Spleen (tissue), 7 donors: ENCODE measurements around the gene SNAPC2.

Experiments
- POLR2A ChIP-seq, 3 donors: fragments of 450-650 bp; IDR thresholded peaks; one replicate each; pipeline ENCODE4 v1.5.1; 2017; ENCODE audit warnings: antibody characterized with exemption in 3 of 3, mild to moderate bottlenecking in 1 of 3
- POLR2AphosphoS5 ChIP-seq, 3 donors: sonication (generic); formaldehyde crosslinking; IDR thresholded peaks; one replicate each; pipeline ENCODE4 v1.5.1; 2017; ENCODE audit warnings: antibody characterized with exemption in 3 of 3
- TF ChIP-seq, protein P1 (sequence below), 11 experiments: fragments of 200-600 bp in 7 of 11; fragments of 450-650 bp in 4 of 11; sonication (generic) in 4 of 11; IDR thresholded peaks in 8 of 11; conservative IDR thresholded peaks in 3 of 11; 1 replicate in 7 of 11; 2 replicates in 4 of 11; pipeline versions ENCODE4 v1.4.0 to v1.8.0; 2016 to 2021; ENCODE audit warnings: antibody characterized with exemption in 11 of 11, inconsistent platforms in 4 of 11, mild to moderate bottlenecking in 1 of 11
- donor health status: DM: no; HTN: no; CAD: no; lungs with moderate emphysema.
- donor health status: DM: no; HTN: no; CAD: no.
- donor health status: DM: no; HTN: no; CAD: no.

GRCh38 chr19:7908078-7908699, 11.9 kb upstream of the SNAPC2 start:
- no peak for TF ChIP-seq POLR2A (IDR thresholded peaks at IDR 0.05)
- TF ChIP-seq, protein P1, sequence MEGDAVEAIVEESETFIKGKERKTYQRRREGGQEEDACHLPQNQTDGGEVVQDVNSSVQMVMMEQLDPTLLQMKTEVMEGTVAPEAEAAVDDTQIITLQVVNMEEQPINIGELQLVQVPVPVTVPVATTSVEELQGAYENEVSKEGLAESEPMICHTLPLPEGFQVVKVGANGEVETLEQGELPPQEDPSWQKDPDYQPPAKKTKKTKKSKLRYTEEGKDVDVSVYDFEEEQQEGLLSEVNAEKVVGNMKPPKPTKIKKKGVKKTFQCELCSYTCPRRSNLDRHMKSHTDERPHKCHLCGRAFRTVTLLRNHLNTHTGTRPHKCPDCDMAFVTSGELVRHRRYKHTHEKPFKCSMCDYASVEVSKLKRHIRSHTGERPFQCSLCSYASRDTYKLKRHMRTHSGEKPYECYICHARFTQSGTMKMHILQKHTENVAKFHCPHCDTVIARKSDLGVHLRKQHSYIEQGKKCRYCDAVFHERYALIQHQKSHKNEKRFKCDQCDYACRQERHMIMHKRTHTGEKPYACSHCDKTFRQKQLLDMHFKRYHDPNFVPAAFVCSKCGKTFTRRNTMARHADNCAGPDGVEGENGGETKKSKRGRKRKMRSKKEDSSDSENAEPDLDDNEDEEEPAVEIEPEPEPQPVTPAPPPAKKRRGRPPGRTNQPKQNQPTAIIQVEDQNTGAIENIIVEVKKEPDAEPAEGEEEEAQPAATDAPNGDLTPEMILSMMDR (IDR thresholded peaks at IDR 0.05 in 8 of 11, conservative IDR thresholded peaks at IDR 0.05 in 3 of 11): no peak
- TF ChIP-seq POLR2AphosphoS5 (IDR thresholded peaks at IDR 0.05): peak in 1 of 3 donors; percentile 14
